ENCODE measurements around the gene ODAD3.
A peak's percentile ranks its signal among the peaks of the same experiment; 100 is the strongest.

Gene ODAD3

GRCh38 chr19:11383706-11384048, 51.2 kb downstream of the ODAD3 start:
- Histone ChIP-seq H2AFZ (ENCODE audit: low read depth, low read length) (peak overlapping the region; percentile 56), H2BK120ac (ENCODE audit: low read depth, low read length) (peak overlapping the region; percentile 77), H2BK5ac (ENCODE audit: low read depth, low read length, poor library complexity, severe bottlenecking) (no peak overlapping the region), H3K4me3 (ENCODE audit: insufficient read depth in 1 of 2, low read depth in 1 of 2, low read length in 2 of 2) (peak overlapping the region in 1 of 2 experiments; percentile 55), H2BK12ac (ENCODE audit: low read length in 2 of 2) (peak overlapping the region; percentile 73 to 85), H3K18ac (ENCODE audit: low read depth in 1 of 2, low read length in 2 of 2) (peak overlapping the region; percentile 75 to 81), H3K27ac (ENCODE audit: low read length, poor library complexity, severe bottlenecking) (no peak overlapping the region), H3K27me3 (ENCODE audit: control insufficient read depth in 1 of 2, insufficient read depth in 1 of 2, low read length in 2 of 2) (peaks cover 14 to 15% of the 10 kb centered on the region in 2 experiments), H4K8ac (ENCODE audit: low read length) (peak overlapping the region; percentile 45), H3K4ac (ENCODE audit: low read depth in 1 of 2, low read length in 2 of 2) (peak overlapping the region; percentile 88), H3K4me1 (ENCODE audit: control insufficient read depth, insufficient read depth, low read depth, low read length) (peaks cover 36% of the 10 kb centered on the region), H3K79me1 (replicated peaks; ENCODE audit: low read length, poor library complexity, severe bottlenecking) (no peaks in the 10 kb centered on the region), H3K23ac (ENCODE audit: low read length in 2 of 2) (peak overlapping the region in 1 of 2 experiments; percentile 97), H3K4me2 (ENCODE audit: low read length, poor library complexity, severe bottlenecking) (peak overlapping the region; percentile 90), H2BK15ac (ENCODE audit: low read depth, poor library complexity, severe bottlenecking) (peak overlapping the region; percentile 93), H3K36me3 (ENCODE audit: control insufficient read depth in 1 of 2, insufficient read depth in 2 of 2, low read depth in 1 of 2, low read length in 2 of 2) (no peaks in the 10 kb centered on the region), H4K91ac (ENCODE audit: low read length) (peak overlapping the region; percentile 95), H3K14ac (ENCODE audit: low read length in 2 of 2) (peak overlapping the region in 1 of 2 experiments; percentile 9), H3K9me3 (ENCODE audit: control insufficient read depth, low read length) (no peaks in the 10 kb centered on the region), H2AK5ac (ENCODE audit: low read length, severe bottlenecking) (no peak overlapping the region), H3K9ac (ENCODE audit: low read length) (no peak overlapping the region)
- under 1% methylated on average over 9 of the region's 9 CpGs for WGBS
- DNase-seq = no peak

GRCh38 chr19:11382898-11383705, 51.8 kb downstream of the ODAD3 start:
- Histone ChIP-seq H3K4me3 (ENCODE audit: insufficient read depth in 1 of 2, low read depth in 1 of 2, low read length in 2 of 2) (peak overlapping the region in 1 of 2 experiments; percentile 55), H3K79me1 (replicated peaks; ENCODE audit: low read length, poor library complexity, severe bottlenecking) (no peaks in the 10 kb centered on the region), H3K27me3 (ENCODE audit: control insufficient read depth in 1 of 2, insufficient read depth in 1 of 2, low read length in 2 of 2) (peaks cover 14 to 15% of the 10 kb centered on the region in 2 experiments), H3K9me3 (ENCODE audit: control insufficient read depth, low read length) (no peaks in the 10 kb centered on the region), H2BK5ac (ENCODE audit: low read depth, low read length, poor library complexity, severe bottlenecking) (no peak overlapping the region), H2BK15ac (ENCODE audit: low read depth, poor library complexity, severe bottlenecking) (peak overlapping the region; percentile 49), H3K4ac (ENCODE audit: low read depth in 1 of 2, low read length in 2 of 2) (peak overlapping the region; percentile 71 to 77), H4K91ac (ENCODE audit: low read length) (peak overlapping the region; percentile 65), H3K4me2 (ENCODE audit: low read length, poor library complexity, severe bottlenecking) (peak overlapping the region; percentile 90), H2AK5ac (ENCODE audit: low read length, severe bottlenecking) (no peak overlapping the region), H3K23ac (ENCODE audit: low read length in 2 of 2) (no peak overlapping the region), H2BK120ac (ENCODE audit: low read depth, low read length) (peak overlapping the region; percentile 77), H3K4me1 (ENCODE audit: control insufficient read depth, insufficient read depth, low read depth, low read length) (peaks cover 41% of the 10 kb centered on the region), H4K8ac (ENCODE audit: low read length) (peak overlapping the region; percentile 33), H3K9ac (ENCODE audit: low read length) (no peak overlapping the region), H2AFZ (ENCODE audit: low read depth, low read length) (peak overlapping the region; percentile 18), H3K36me3 (ENCODE audit: control insufficient read depth in 1 of 2, insufficient read depth in 2 of 2, low read depth in 1 of 2, low read length in 2 of 2) (no peaks in the 10 kb centered on the region), H3K27ac (ENCODE audit: low read length, poor library complexity, severe bottlenecking) (no peak overlapping the region), H3K18ac (ENCODE audit: low read depth in 1 of 2, low read length in 2 of 2) (peak overlapping the region; percentile 75 to 81), H3K14ac (ENCODE audit: low read length in 2 of 2) (peak overlapping the region in 1 of 2 experiments; percentile 35), H2BK12ac (ENCODE audit: low read length in 2 of 2) (peak overlapping the region; percentile 73 to 79)
- DNase-seq = peak; percentile 65
- WGBS = 2% methylated on average over 48 of the region's 65 CpGs

GRCh38 chr19:11380653-11381537, 54.0 kb downstream of the ODAD3 start:
- WGBS = 7% methylated on average over 53 of the region's 54 CpGs
- Histone ChIP-seq H3K9me3 (ENCODE audit: control insufficient read depth, low read length) (no peaks in the 10 kb centered on the region), H3K36me3 (ENCODE audit: control insufficient read depth in 1 of 2, insufficient read depth in 2 of 2, low read depth in 1 of 2, low read length in 2 of 2) (no peaks in the 10 kb centered on the region), H2BK15ac (ENCODE audit: low read depth, poor library complexity, severe bottlenecking) (peak overlapping the region; percentile 89), H2BK120ac (ENCODE audit: low read depth, low read length) (no peak overlapping the region), H3K23ac (ENCODE audit: low read length in 2 of 2) (no peak overlapping the region), H2AFZ (ENCODE audit: low read depth, low read length) (peak overlapping the region; percentile 91), H2BK12ac (ENCODE audit: low read length in 2 of 2) (peak overlapping the region; percentile 7 to 99), H3K14ac (ENCODE audit: low read length in 2 of 2) (peak overlapping the region in 1 of 2 experiments; percentile 97), H3K18ac (ENCODE audit: low read depth in 1 of 2, low read length in 2 of 2) (peak overlapping the region; percentile 23 to 93), H4K91ac (ENCODE audit: low read length) (peak overlapping the region; percentile 40), H3K9ac (ENCODE audit: low read length) (peak overlapping the region; percentile 94), H3K27me3 (ENCODE audit: control insufficient read depth in 1 of 2, insufficient read depth in 1 of 2, low read length in 2 of 2) (peaks cover 14 to 15% of the 10 kb centered on the region in 2 experiments), H3K4ac (ENCODE audit: low read depth in 1 of 2, low read length in 2 of 2) (peak overlapping the region in 1 of 2 experiments; percentile 97), H2BK5ac (ENCODE audit: low read depth, low read length, poor library complexity, severe bottlenecking) (no peak overlapping the region), H4K8ac (ENCODE audit: low read length) (peak overlapping the region; percentile 63), H3K79me1 (replicated peaks; ENCODE audit: low read length, poor library complexity, severe bottlenecking) (peaks cover under 1% of the 10 kb centered on the region), H3K27ac (ENCODE audit: low read length, poor library complexity, severe bottlenecking) (no peak overlapping the region), H3K4me1 (ENCODE audit: control insufficient read depth, insufficient read depth, low read depth, low read length) (peaks cover 52% of the 10 kb centered on the region), H3K4me3 (ENCODE audit: insufficient read depth in 1 of 2, low read depth in 1 of 2, low read length in 2 of 2) (peak overlapping the region; percentile 63 to 92), H3K4me2 (ENCODE audit: low read length, poor library complexity, severe bottlenecking) (peak overlapping the region; percentile 91), H2AK5ac (ENCODE audit: low read length, severe bottlenecking) (no peak overlapping the region)
- DNase-seq = peak; percentile 98
